DMS53 (cell line): ENCODE results near the gene FAM131C.
A peak's percentile ranks its signal among the peaks of the same experiment; 100 is the strongest.

Experiments
- DNase-seq: peaks from one replicate; lab custom pipeline; 2025; lab: John Stamatoyannopoulos, UW

Gene FAM131C

DNA sequence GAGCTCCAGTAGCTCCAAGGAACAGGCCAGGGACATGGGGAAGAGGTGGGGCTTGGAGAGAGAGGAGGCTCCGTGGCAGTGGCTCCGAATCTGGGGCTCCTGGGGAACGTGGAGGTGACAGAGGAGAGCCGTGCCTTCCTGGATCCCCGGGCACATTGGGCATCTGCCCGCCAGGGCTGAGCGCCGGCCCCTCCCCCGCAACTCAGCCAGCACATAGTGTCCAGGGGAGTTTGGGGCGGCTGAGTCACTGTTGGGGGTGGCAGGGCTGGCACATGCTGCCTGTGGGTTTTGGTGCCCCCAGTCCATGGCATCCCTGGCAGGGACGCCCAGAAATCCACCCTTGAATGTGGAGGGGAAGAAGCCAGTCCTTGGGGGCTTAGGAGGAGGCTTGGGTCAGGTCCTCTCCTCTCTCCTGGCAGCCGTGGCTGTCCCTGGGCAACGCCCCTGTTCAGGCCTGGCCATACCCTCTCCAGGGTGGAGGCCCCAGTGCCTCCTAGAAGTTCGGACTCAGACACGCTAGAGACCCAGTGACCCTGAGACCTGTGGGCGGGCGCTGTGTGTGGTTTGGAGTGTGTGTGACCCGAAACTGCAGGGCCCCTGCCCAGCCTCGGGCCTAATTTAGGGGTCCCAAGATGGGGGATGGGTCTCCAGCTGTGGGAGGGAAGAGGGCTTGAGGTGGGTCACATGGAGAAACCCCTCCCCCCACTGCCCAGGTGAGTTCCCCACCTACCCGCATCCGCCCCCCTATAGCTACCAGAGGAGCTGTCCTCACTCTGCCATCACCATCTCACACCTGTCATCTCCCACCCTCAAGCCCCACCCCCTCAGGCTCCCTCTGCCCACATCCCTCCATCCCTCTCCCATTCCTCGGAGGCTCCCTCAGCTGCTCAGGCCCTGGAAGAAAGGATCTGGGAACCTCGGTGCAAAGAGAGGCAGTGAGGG, 57.2 kb downstream of the FAM131C start:
- no peak for DNase-seq

- peak; percentile 29 for DNase-seq
Measured at GRCh38 chr1:16015491-16015890, 58.0 kb downstream of the FAM131C start.

- no peak for DNase-seq
Measured at GRCh38 chr1:16014509-16015482, 58.7 kb downstream of the FAM131C start.

- DNase-seq = no peak
Measured at GRCh38 chr1:16013908-16014258, 59.6 kb downstream of the FAM131C start.

- peak; percentile 55 for DNase-seq
Measured at GRCh38 chr1:16013220-16013907, 60.1 kb downstream of the FAM131C start.

GRCh38 chr1:16012590-16013219, 60.7 kb downstream of the FAM131C start:
- peak; percentile 69 for DNase-seq

- no peak for DNase-seq
Measured at GRCh38 chr1:16011936-16012589, 61.4 kb downstream of the FAM131C start.

GRCh38 chr1:16010837-16011236, 62.6 kb downstream of the FAM131C start:
- no peak for DNase-seq

DNA sequence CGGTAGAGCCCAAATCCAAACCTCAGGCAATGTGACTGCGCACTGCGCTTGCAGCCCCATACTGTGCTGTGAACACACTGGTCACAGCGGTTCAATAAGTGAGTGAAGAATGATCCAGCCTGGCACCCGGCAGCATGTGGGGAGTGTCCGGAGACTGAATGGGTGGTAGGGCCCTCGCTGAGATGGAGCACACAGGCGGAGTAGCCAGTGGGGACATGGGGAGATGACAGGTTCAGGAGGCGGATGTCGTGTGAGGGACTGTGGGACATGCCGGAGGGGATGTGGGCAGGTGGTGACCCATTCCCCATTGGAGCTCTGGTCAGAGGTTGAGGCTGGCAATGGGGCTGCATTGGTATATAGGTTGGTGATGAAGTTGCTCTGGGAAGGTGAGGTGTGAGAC, 63.8 kb downstream of the FAM131C start:
- DNase-seq = no peak

DNA sequence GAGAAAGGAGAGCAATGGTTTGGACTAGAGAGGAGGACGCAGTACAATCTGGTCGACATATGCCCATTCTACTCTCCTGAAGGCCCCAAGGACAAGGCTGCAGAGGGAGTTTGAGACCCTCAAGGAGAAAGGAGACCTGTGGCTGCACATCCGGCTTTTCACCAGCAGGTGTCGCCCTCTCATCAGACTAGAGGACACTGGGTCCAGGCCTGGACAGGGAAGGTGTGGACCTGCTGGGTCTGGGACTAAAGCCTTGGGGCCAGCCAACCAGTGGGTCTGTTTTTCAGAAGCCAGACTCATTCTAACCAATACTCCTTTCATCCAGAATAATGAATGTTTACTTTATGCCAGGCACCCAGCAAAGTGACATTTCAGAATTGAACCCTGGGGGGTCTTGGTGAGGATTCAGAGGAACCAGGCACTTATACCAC, 64.4 kb downstream of the FAM131C start:
- peak; percentile 87 for DNase-seq
